SK-N-SH treated with all-trans-retinoic acid at 6 μM for 48 hours (cell line): ENCODE results near the gene STOML1.

Experiments
- ATAC-seq: fragments of 200-7000 bp; cut with Tn5 transposase; 3 replicates; pipeline ENCODE4 v1.9.1; 2020; ENCODE audit warnings: mild to moderate bottlenecking, moderate library complexity
- ARNTL ChIP-seq: fragments of 450-650 bp; formaldehyde crosslinking; IDR thresholded peaks from 2 replicates; pipeline ENCODE4 v1.5.0; 2020; ENCODE audit warnings: low read depth, mild to moderate bottlenecking, moderate library complexity, borderline replicate concordance
- BACH2 ChIP-seq: fragments of 250-450 bp; sonication (Bioruptor Pico); IDR thresholded peaks from 2 replicates; pipeline ENCODE4 v1.9.0; 2021; ENCODE audit warnings: mild to moderate bottlenecking, borderline replicate concordance
- CREB5 ChIP-seq: fragments of 250-450 bp; sonication (Bioruptor Pico); IDR thresholded peaks from 2 replicates; pipeline ENCODE4 v1.5.1; 2020; ENCODE audit warnings: low read depth, mild to moderate bottlenecking, moderate library complexity
- CSDC2 ChIP-seq: fragments of 250-450 bp; sonication (Bioruptor Pico); IDR thresholded peaks from 2 replicates; pipeline ENCODE4 v1.5.0; 2020; ENCODE audit warnings: mild to moderate bottlenecking, moderate library complexity
- CSRNP3 ChIP-seq: fragments of 250-450 bp; sonication (Bioruptor Pico); IDR thresholded peaks from 2 replicates; pipeline ENCODE4 v1.5.1; 2021; ENCODE audit warnings: mild to moderate bottlenecking, moderate library complexity
- ESRRG ChIP-seq: fragments of 250-450 bp; sonication (Bioruptor Pico); IDR thresholded peaks from 2 replicates; pipeline ENCODE4 v1.6.1; 2021; ENCODE audit warnings: mild to moderate bottlenecking
- GLIS3 ChIP-seq: fragments of 250-450 bp; sonication (Bioruptor Pico); IDR thresholded peaks from 2 replicates; pipeline ENCODE4 v1.5.0; 2020; ENCODE audit warnings: mild to moderate bottlenecking, moderate library complexity
- ISL1 ChIP-seq: fragments of 250-450 bp; sonication (Bioruptor Pico); IDR thresholded peaks from 2 replicates; pipeline ENCODE4 v2.1.2; 2022; ENCODE audit warnings: mild to moderate bottlenecking, moderate library complexity
- OSR1 ChIP-seq: fragments of 250-450 bp; sonication (Bioruptor Pico); IDR thresholded peaks from 2 replicates; pipeline ENCODE4 v1.8.0; 2022; ENCODE audit warnings: moderate library complexity, mild to moderate bottlenecking, inconsistent platforms
- POU6F1 ChIP-seq: fragments of 250-450 bp; sonication (Bioruptor Pico); IDR thresholded peaks from 2 replicates; pipeline ENCODE4 v1.8.0; 2021; ENCODE audit warnings: low read depth, mild to moderate bottlenecking, moderate library complexity, borderline replicate concordance
- RARB ChIP-seq: fragments of 250-450 bp; sonication (Bioruptor Pico); IDR thresholded peaks from 2 replicates; pipeline ENCODE4 v1.8.0; 2021; ENCODE audit warnings: mild to moderate bottlenecking, moderate library complexity
- SNAI2 ChIP-seq: fragments of 250-450 bp; sonication (Bioruptor Pico); IDR thresholded peaks from 2 replicates; pipeline ENCODE4 v1.5.0; 2020; ENCODE audit warnings: mild to moderate bottlenecking, moderate library complexity
- TOX ChIP-seq: fragments of 250-450 bp; sonication (Bioruptor Pico); IDR thresholded peaks from 2 replicates; pipeline ENCODE4 v1.8.0; 2021; ENCODE audit warnings: mild to moderate bottlenecking, moderate library complexity, borderline replicate concordance
- TSHZ2 ChIP-seq: fragments of 250-450 bp; sonication (Bioruptor Pico); IDR thresholded peaks from 2 replicates; pipeline ENCODE4 v1.5.0; 2020; ENCODE audit warnings: mild to moderate bottlenecking, moderate library complexity
- ZC3H10 ChIP-seq: fragments of 250-450 bp; sonication (Bioruptor Pico); IDR thresholded peaks from 2 replicates; pipeline ENCODE4 v1.5.1; 2021; ENCODE audit warnings: mild to moderate bottlenecking, moderate library complexity
- ZFP3 ChIP-seq: fragments of 250-450 bp; sonication (Bioruptor Pico); IDR thresholded peaks from 2 replicates; pipeline ENCODE4 v1.5.0; 2020; ENCODE audit warnings: mild to moderate bottlenecking, moderate library complexity
- ZFP30 ChIP-seq: fragments of 450-650 bp; formaldehyde crosslinking; IDR thresholded peaks from 2 replicates; pipeline ENCODE4 v1.5.0; 2022; ENCODE audit warnings: mild to moderate bottlenecking, moderate library complexity
- ZNF565 ChIP-seq: fragments of 450-650 bp; formaldehyde crosslinking; conservative IDR thresholded peaks from 2 replicates; pipeline ENCODE4 v1.5.0; 2020; ENCODE audit warnings: low read depth, mild to moderate bottlenecking, moderate library complexity
- ZNF70 ChIP-seq: fragments of 450-650 bp; formaldehyde crosslinking; IDR thresholded peaks from 2 replicates; pipeline ENCODE4 v1.5.0; 2020; ENCODE audit warnings: mild to moderate bottlenecking, moderate library complexity
- ZNF8 ChIP-seq: fragments of 450-650 bp; formaldehyde crosslinking; IDR thresholded peaks from 2 replicates; pipeline ENCODE4 v1.5.0; 2020; ENCODE audit warnings: mild to moderate bottlenecking, moderate library complexity

The STOML1 gene

GRCh38 chr15:73957276-73957675 is 34.8 kb downstream of the STOML1 start:
- TF ChIP-seq ZNF8 (CRISPR knock-in tag) (no peak), RARB (CRISPR knock-in tag) (no peak)
- no peak for ATAC-seq

- peak; percentile 86 for ATAC-seq
- TF ChIP-seq ZC3H10: no peak
These were observed 35.4 kb downstream of the STOML1 start for GRCh38 chr15:73956743-73957135.

- ATAC-seq: no peak; the same call in 2 of the 3 replicates
- TF ChIP-seq ZC3H10 (no peak), ZFP30 (no peak)
These were observed 36.0 kb downstream of the STOML1 start for GRCh38 chr15:73955861-73956742.

GRCh38 chr15:73955326-73955725 is 36.8 kb downstream of the STOML1 start:
- TF ChIP-seq ESRRG (CRISPR knock-in tag) (no peak), GLIS3 (CRISPR knock-in tag) (no peak), ZNF8 (CRISPR knock-in tag) (no peak), CREB5 (CRISPR knock-in tag) (no peak), TSHZ2 (CRISPR knock-in tag) (no peak), ARNTL (CRISPR knock-in tag) (no peak), ISL1 (CRISPR knock-in tag) (no peak), OSR1 (no peak), SNAI2 (no peak), ZNF565 (no peak), ZFP30 (no peak), ZNF70 (CRISPR knock-in tag) (no peak), POU6F1 (CRISPR knock-in tag) (no peak), TOX (no peak), ZFP3 (CRISPR knock-in tag) (no peak), CSRNP3 (CRISPR knock-in tag) (no peak)

GRCh38 chr15:73954188-73955145 is 37.6 kb downstream of the STOML1 start:
- no peak for ATAC-seq
- TF ChIP-seq TOX (no peak), ARNTL (CRISPR knock-in tag) (no peak), GLIS3 (CRISPR knock-in tag) (no peak), OSR1 (no peak), CSDC2 (CRISPR knock-in tag) (no peak), ZFP30 (no peak), CREB5 (CRISPR knock-in tag) (no peak), BACH2 (CRISPR knock-in tag) (no peak), RARB (CRISPR knock-in tag) (no peak), SNAI2 (no peak), CSRNP3 (CRISPR knock-in tag) (no peak), ESRRG (CRISPR knock-in tag) (no peak)

More at GRCh38 chr15:73955326-73955725, 36.8 kb downstream of the STOML1 start:
- no peak for ATAC-seq
